Ectodermal cell (in vitro differentiated cells): Measurements from ENCODE around the gene RAB1B.

Experiments used
- H3K27ac ChIP-seq: 2 replicates; pipeline ENCODE4 v1.7.0; 2013; ENCODE audit warnings: mild to moderate bottlenecking, low read depth, low read length; ENCODE audit not compliant: insufficient read depth, poor library complexity, severe bottlenecking
- H3K27me3 ChIP-seq: 2 replicates; pipeline ENCODE4 v1.7.0; 2013; ENCODE audit warnings: mild to moderate bottlenecking, low read length; ENCODE audit not compliant: insufficient read depth, control insufficient read depth, poor library complexity, severe bottlenecking
- H3K36me3 ChIP-seq: one replicate; pipeline ENCODE4 v1.7.0; 2013; ENCODE audit warnings: low read length; ENCODE audit not compliant: control insufficient read depth, insufficient read depth
- H3K4me1 ChIP-seq: one replicate; pipeline ENCODE4 v1.7.0; 2013; ENCODE audit warnings: low read length; ENCODE audit not compliant: control insufficient read depth, insufficient read depth
- H3K4me3 ChIP-seq: 2 replicates; pipeline ENCODE4 v1.7.0; 2013; ENCODE audit warnings: low read depth, low read length, control low read depth; ENCODE audit not compliant: insufficient read depth
- H3K9me3 ChIP-seq: 2 replicates; pipeline ENCODE4 v1.7.0; 2013; ENCODE audit warnings: mild to moderate bottlenecking, low read length, moderate library complexity; ENCODE audit not compliant: control insufficient read depth
- WGBS, 2 experiments: methylation state at CpG; one replicate each; pipeline ENCODE4 v1.1.7; 2013; ENCODE audit warnings: missing lambda C conversion rate in 2 of 2; 5-methylcytosine and 5-hydroxymethylcytosine counted together

The RAB1B gene

GRCh38 chr11:66226101-66226500, 42.3 kb upstream of the RAB1B start:
- H3K9me3 ChIP-seq = no peaks in the 10 kb centered on the region
- H3K27ac ChIP-seq = no peak overlapping the region
- no peaks in the 10 kb centered on the region for H3K4me1 ChIP-seq
- no peak overlapping the region for H3K4me3 ChIP-seq
- H3K36me3 ChIP-seq = no peaks in the 10 kb centered on the region
- H3K27me3 ChIP-seq = no peaks in the 10 kb centered on the region

- Histone ChIP-seq H3K27me3 (no peaks in the 10 kb centered on the region), H3K36me3 (no peaks in the 10 kb centered on the region), H3K4me3 (no peak overlapping the region), H3K27ac (no peak overlapping the region), H3K9me3 (no peaks in the 10 kb centered on the region), H3K4me1 (no peaks in the 10 kb centered on the region)
- WGBS, 2 experiments = 86 to 93% methylated on average over 5 of the region's 5 CpGs
These were observed 40.7 kb upstream of the RAB1B start for GRCh38 chr11:66227700-66228099.

DNA sequence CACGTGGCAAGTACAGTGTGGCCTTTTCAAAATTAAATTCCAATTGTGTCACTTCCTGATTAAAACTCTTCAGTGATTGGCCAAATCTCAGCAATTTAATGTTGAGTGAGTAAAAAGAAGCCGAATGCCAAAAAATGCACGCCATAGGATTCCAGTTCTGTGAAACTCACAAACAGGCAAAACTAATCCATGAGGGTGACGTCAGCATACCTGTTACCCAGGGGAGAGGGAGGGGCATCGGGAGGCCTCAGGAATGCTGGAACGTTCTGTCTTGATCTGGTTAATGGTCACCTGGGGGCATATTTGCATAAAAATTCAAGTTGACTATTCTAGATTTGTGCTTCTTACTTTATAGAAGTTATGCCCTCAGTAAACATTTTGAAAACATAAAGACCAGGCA, 39.9 kb upstream of the RAB1B start:
- H3K4me3 ChIP-seq = no peak overlapping the region
- no peaks in the 10 kb centered on the region for H3K9me3 ChIP-seq
- H3K27ac ChIP-seq = no peak overlapping the region
- no peaks in the 10 kb centered on the region for H3K36me3 ChIP-seq
- 82 to 85% methylated on average over 6 of the region's 6 CpGs for WGBS, 2 experiments
- no peaks in the 10 kb centered on the region for H3K27me3 ChIP-seq
- H3K4me1 ChIP-seq = no peaks in the 10 kb centered on the region

GRCh38 chr11:66230156-66230555, 38.3 kb upstream of the RAB1B start:
- Histone ChIP-seq H3K36me3 (no peaks in the 10 kb centered on the region), H3K27me3 (no peaks in the 10 kb centered on the region), H3K9me3 (no peaks in the 10 kb centered on the region), H3K4me3 (no peak overlapping the region), H3K4me1 (no peaks in the 10 kb centered on the region), H3K27ac (no peak overlapping the region)
- 89 to 96% methylated on average over 6 of the region's 6 CpGs for WGBS, 2 experiments

- Histone ChIP-seq H3K9me3 (no peaks in the 10 kb centered on the region), H3K27me3 (no peaks in the 10 kb centered on the region), H3K36me3 (no peaks in the 10 kb centered on the region), H3K4me3 (no peak overlapping the region), H3K27ac (no peak overlapping the region), H3K4me1 (no peaks in the 10 kb centered on the region)
- WGBS, 2 experiments = 94% methylated on average over 14 of the region's 14 CpGs
These were observed 37.5 kb upstream of the RAB1B start for GRCh38 chr11:66230978-66231377.

DNA sequence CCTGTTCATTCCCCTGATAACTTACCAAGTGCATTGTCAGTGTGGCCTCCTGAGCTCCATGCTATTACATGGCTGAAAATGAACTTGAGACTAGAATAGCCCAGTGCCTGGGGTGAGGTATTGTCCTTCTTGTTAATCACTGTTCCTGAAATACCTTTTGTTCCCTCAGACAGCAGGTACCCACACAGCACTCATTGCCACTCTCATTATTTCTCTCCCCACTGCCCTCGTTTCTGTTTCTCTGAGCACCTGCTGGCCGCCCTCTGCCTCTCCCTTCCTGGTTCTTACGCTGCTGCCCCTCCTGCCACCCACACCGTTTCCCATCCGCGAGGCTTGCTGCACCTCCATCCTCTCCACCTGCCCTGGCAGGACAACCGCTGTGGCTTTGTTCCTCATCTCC, 36.9 kb upstream of the RAB1B start:
- Histone ChIP-seq H3K4me3 (no peak overlapping the region), H3K36me3 (no peaks in the 10 kb centered on the region), H3K9me3 (no peaks in the 10 kb centered on the region), H3K27ac (no peak overlapping the region), H3K27me3 (no peaks in the 10 kb centered on the region), H3K4me1 (no peaks in the 10 kb centered on the region)
- WGBS, 2 experiments = 67 to 75% methylated on average over 7 of the region's 7 CpGs

DNA sequence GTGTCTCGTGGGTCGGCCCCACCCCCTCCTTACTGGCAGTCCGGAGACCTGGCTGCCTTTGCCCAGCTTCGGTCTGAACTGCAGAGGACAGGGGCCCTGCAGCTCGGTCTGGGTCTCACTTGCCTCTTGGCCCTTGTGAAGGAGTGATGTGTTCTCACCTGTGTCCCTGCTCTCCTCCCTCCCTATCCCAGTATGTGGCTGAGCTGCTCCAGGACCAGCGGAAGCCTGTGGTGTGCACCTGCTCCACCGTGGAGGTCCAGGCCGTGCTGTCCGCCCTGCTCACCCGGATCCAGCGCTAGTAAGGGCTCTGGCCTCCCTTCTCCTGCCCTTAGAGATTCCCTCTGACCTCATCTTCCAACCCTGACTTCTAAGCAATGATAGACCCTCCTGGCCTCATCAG, 35.7 kb upstream of the RAB1B start:
- Histone ChIP-seq H3K27me3 (no peaks in the 10 kb centered on the region), H3K4me3 (no peak overlapping the region), H3K27ac (no peak overlapping the region), H3K4me1 (no peaks in the 10 kb centered on the region), H3K36me3 (no peaks in the 10 kb centered on the region), H3K9me3 (no peaks in the 10 kb centered on the region)
- 93 to 94% methylated on average over 11 of the region's 11 CpGs for WGBS, 2 experiments

- no peaks in the 10 kb centered on the region for H3K27me3 ChIP-seq
These were observed 35.1 kb upstream of the RAB1B start for GRCh38 chr11:66233301-66233700.

GRCh38 chr11:66235141-66235540, 33.3 kb upstream of the RAB1B start:
- no peak overlapping the region for H3K4me3 ChIP-seq
- H3K27me3 ChIP-seq = no peaks in the 10 kb centered on the region
- H3K9me3 ChIP-seq = no peaks in the 10 kb centered on the region
- H3K27ac ChIP-seq = no peak overlapping the region
- 93 to 95% methylated on average over 11 of the region's 11 CpGs for WGBS, 2 experiments
- peaks cover 6% of the 10 kb centered on the region for H3K4me1 ChIP-seq
- peaks cover 3% of the 10 kb centered on the region for H3K36me3 ChIP-seq

More at GRCh38 chr11:66233301-66233700, 35.1 kb upstream of the RAB1B start:
- WGBS, 2 experiments = 88 to 92% methylated on average over 5 of the region's 5 CpGs
- no peaks in the 10 kb centered on the region for H3K9me3 ChIP-seq
- no peak overlapping the region for H3K4me3 ChIP-seq
- no peak overlapping the region for H3K27ac ChIP-seq
- H3K4me1 ChIP-seq = no peaks in the 10 kb centered on the region
- no peaks in the 10 kb centered on the region for H3K36me3 ChIP-seq

GRCh38 chr11:66237867-66238266, 30.6 kb upstream of the RAB1B start:
- H3K4me3 ChIP-seq = no peak overlapping the region
- H3K9me3 ChIP-seq = no peaks in the 10 kb centered on the region
- H3K36me3 ChIP-seq = peaks cover 3% of the 10 kb centered on the region
- 94 to 97% methylated on average over 6 of the region's 6 CpGs for WGBS, 2 experiments
- H3K27me3 ChIP-seq = no peaks in the 10 kb centered on the region
- peaks cover 7% of the 10 kb centered on the region for H3K4me1 ChIP-seq
- no peak overlapping the region for H3K27ac ChIP-seq

- Histone ChIP-seq H3K27ac (no peak overlapping the region), H3K36me3 (peaks cover 3% of the 10 kb centered on the region), H3K4me1 (peaks cover 7% of the 10 kb centered on the region), H3K4me3 (no peak overlapping the region), H3K27me3 (no peaks in the 10 kb centered on the region), H3K9me3 (no peaks in the 10 kb centered on the region)
- WGBS, 2 experiments = 93 to 95% methylated on average over 17 of the region's 17 CpGs
These were observed 29.5 kb upstream of the RAB1B start for GRCh38 chr11:66238786-66239413.
